ENCODE data around the gene PKNOX1.

DNA sequence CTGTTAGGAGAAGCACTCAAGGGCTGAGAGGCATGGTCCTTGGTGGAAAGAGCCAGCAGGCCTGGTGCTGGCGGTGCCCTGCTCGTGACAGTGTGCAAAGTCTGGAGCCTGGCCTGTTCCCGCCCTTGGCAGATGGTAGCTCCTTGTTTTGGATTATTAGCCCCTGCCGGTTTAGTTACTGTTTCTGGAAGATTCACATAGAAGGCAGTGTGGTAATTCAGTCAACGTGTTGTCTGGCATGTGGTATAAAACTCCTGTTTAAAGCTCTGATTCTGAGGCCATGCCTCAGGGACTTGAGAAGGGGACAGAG, 6.8 kb downstream of the PKNOX1 start:
- no peak for TF ChIP-seq EZH2 (IDR thresholded peaks at IDR 0.05; ENCODE audit: borderline replicate concordance, low read depth, low read length, poor library complexity, severe bottlenecking)
- TF ChIP-seq, protein P1, sequence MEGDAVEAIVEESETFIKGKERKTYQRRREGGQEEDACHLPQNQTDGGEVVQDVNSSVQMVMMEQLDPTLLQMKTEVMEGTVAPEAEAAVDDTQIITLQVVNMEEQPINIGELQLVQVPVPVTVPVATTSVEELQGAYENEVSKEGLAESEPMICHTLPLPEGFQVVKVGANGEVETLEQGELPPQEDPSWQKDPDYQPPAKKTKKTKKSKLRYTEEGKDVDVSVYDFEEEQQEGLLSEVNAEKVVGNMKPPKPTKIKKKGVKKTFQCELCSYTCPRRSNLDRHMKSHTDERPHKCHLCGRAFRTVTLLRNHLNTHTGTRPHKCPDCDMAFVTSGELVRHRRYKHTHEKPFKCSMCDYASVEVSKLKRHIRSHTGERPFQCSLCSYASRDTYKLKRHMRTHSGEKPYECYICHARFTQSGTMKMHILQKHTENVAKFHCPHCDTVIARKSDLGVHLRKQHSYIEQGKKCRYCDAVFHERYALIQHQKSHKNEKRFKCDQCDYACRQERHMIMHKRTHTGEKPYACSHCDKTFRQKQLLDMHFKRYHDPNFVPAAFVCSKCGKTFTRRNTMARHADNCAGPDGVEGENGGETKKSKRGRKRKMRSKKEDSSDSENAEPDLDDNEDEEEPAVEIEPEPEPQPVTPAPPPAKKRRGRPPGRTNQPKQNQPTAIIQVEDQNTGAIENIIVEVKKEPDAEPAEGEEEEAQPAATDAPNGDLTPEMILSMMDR (conservative IDR thresholded peaks at IDR 0.05; ENCODE audit: low read depth, low read length): no peak

Measured in A673 (cell line).